SJCRH30 (cell line): ENCODE measurements around the gene HS6ST1. TPM values are rescaled to one million over a fixed set of nuclear protein-coding genes. Genes with fewer than 3 reads are reported as not detected.

ENCODE experiments used
- DNase-seq, 2 experiments: peaks; one replicate each; pipeline ENCODE4 v3.0.0-alpha.2; 2015 to 2020
- H3K27ac ChIP-seq: fragments of 250-450 bp; sonication (Bioruptor Pico); 2 replicates; pipeline ENCODE4 v1.5.1; 2020; ENCODE audit warnings: mild to moderate bottlenecking, moderate library complexity
- H3K27me3 ChIP-seq: fragments of 250-450 bp; sonication (Bioruptor Pico); 2 replicates; pipeline ENCODE4 v1.5.1; 2020; ENCODE audit warnings: mild to moderate bottlenecking, moderate library complexity
- H3K36me3 ChIP-seq: fragments of 250-450 bp; sonication (Bioruptor Pico); 2 replicates; pipeline ENCODE4 v1.5.1; 2020; ENCODE audit warnings: mild to moderate bottlenecking, moderate library complexity
- H3K4me1 ChIP-seq: fragments of 250-450 bp; sonication (Bioruptor Pico); 2 replicates; pipeline ENCODE4 v1.5.1; 2020; ENCODE audit warnings: mild to moderate bottlenecking, moderate library complexity
- H3K4me3 ChIP-seq: fragments of 250-450 bp; sonication (Bioruptor Pico); 2 replicates; pipeline ENCODE4 v1.5.1; 2020; ENCODE audit warnings: mild to moderate bottlenecking, moderate library complexity
- H3K9me3 ChIP-seq: fragments of 250-450 bp; sonication (Bioruptor Pico); replicated peaks from 2 replicates; pipeline ENCODE4 v1.5.1; 2020; ENCODE audit warnings: mild to moderate bottlenecking, moderate library complexity
- total RNA-seq: library from RNA; depleted of rRNA; stranded (reverse); fragments of >200 nt; shearing (Covaris generic); gene quantifications from 2 replicates; pipeline ENCODE4 v1.2.3, GENCODE V29; 2014

Gene HS6ST1
- total RNA-seq, 1 experiment from 2014 or later: 18.8 TPM

- no peak overlapping the region for H3K27ac ChIP-seq
- H3K36me3 ChIP-seq: no peaks in the 10 kb centered on the region
- H3K9me3 ChIP-seq: no peaks in the 10 kb centered on the region
- no peak for DNase-seq
- no peaks in the 10 kb centered on the region for H3K27me3 ChIP-seq
- H3K4me3 ChIP-seq: no peak overlapping the region
- peaks cover 23% of the 10 kb centered on the region for H3K4me1 ChIP-seq
Observed at GRCh38 chr2:128312411-128312810, 6.3 kb downstream of the HS6ST1 start.

- peak in 1 of 2 experiments; percentile 2 for DNase-seq
- no peak overlapping the region for H3K27ac ChIP-seq
- H3K27me3 ChIP-seq: no peaks in the 10 kb centered on the region
- H3K9me3 ChIP-seq: no peaks in the 10 kb centered on the region
- H3K4me1 ChIP-seq: peaks cover 29% of the 10 kb centered on the region
- H3K36me3 ChIP-seq: no peaks in the 10 kb centered on the region
- no peak overlapping the region for H3K4me3 ChIP-seq
Observed at GRCh38 chr2:128311755-128312341, 6.8 kb downstream of the HS6ST1 start.

- peaks cover 32% of the 10 kb centered on the region for H3K4me1 ChIP-seq
- H3K36me3 ChIP-seq: no peaks in the 10 kb centered on the region
- DNase-seq: no peak
- no peak overlapping the region for H3K4me3 ChIP-seq
- no peaks in the 10 kb centered on the region for H3K27me3 ChIP-seq
- no peak overlapping the region for H3K27ac ChIP-seq
- no peaks in the 10 kb centered on the region for H3K9me3 ChIP-seq
Observed at GRCh38 chr2:128311216-128311754, 7.4 kb downstream of the HS6ST1 start.

GRCh38 chr2:128310761-128311160, 7.9 kb downstream of the HS6ST1 start:
- Histone ChIP-seq H3K27ac (no peak overlapping the region), H3K27me3 (no peaks in the 10 kb centered on the region), H3K4me3 (no peak overlapping the region), H3K4me1 (peaks cover 35% of the 10 kb centered on the region), H3K36me3 (no peaks in the 10 kb centered on the region), H3K9me3 (no peaks in the 10 kb centered on the region)
- DNase-seq: peak in 1 of 2 experiments; percentile 5

GRCh38 chr2:128310094-128310716, 8.5 kb downstream of the HS6ST1 start:
- Histone ChIP-seq H3K4me1 (peaks cover 40% of the 10 kb centered on the region), H3K27me3 (no peaks in the 10 kb centered on the region), H3K9me3 (no peaks in the 10 kb centered on the region), H3K27ac (peak overlapping the region; percentile 88), H3K36me3 (no peaks in the 10 kb centered on the region), H3K4me3 (no peak overlapping the region)
- peak; percentile 17 to 45 for DNase-seq

GRCh38 chr2:128309280-128310093, 9.2 kb downstream of the HS6ST1 start:
- DNase-seq: peak; percentile 95
- Histone ChIP-seq H3K27ac (peak overlapping the region; percentile 88), H3K36me3 (no peaks in the 10 kb centered on the region), H3K27me3 (no peaks in the 10 kb centered on the region), H3K4me3 (no peak overlapping the region), H3K9me3 (no peaks in the 10 kb centered on the region), H3K4me1 (peaks cover 47% of the 10 kb centered on the region)

GRCh38 chr2:128308889-128309279, 9.8 kb downstream of the HS6ST1 start:
- Histone ChIP-seq H3K27ac (peak overlapping the region; percentile 88), H3K4me1 (peaks cover 49% of the 10 kb centered on the region), H3K36me3 (no peaks in the 10 kb centered on the region), H3K4me3 (no peak overlapping the region), H3K9me3 (no peaks in the 10 kb centered on the region), H3K27me3 (no peaks in the 10 kb centered on the region)
- DNase-seq: no peak

GRCh38 chr2:128308284-128308731, 10.4 kb downstream of the HS6ST1 start:
- no peaks in the 10 kb centered on the region for H3K27me3 ChIP-seq
- H3K9me3 ChIP-seq: no peaks in the 10 kb centered on the region
- peaks cover 49% of the 10 kb centered on the region for H3K4me1 ChIP-seq
- H3K36me3 ChIP-seq: no peaks in the 10 kb centered on the region
- H3K4me3 ChIP-seq: no peak overlapping the region
- no peak overlapping the region for H3K27ac ChIP-seq
- DNase-seq: peak in 1 of 2 experiments; percentile 1

GRCh38 chr2:128307595-128307994, 11.1 kb downstream of the HS6ST1 start:
- Histone ChIP-seq H3K27ac (no peak overlapping the region), H3K36me3 (no peaks in the 10 kb centered on the region), H3K4me3 (no peak overlapping the region), H3K27me3 (no peaks in the 10 kb centered on the region), H3K4me1 (peaks cover 49% of the 10 kb centered on the region), H3K9me3 (no peaks in the 10 kb centered on the region)
- DNase-seq: no peak

GRCh38 chr2:128306931-128307460, 11.7 kb downstream of the HS6ST1 start:
- no peaks in the 10 kb centered on the region for H3K9me3 ChIP-seq
- H3K4me1 ChIP-seq: peaks cover 49% of the 10 kb centered on the region
- no peak for DNase-seq
- H3K36me3 ChIP-seq: no peaks in the 10 kb centered on the region
- no peak overlapping the region for H3K27ac ChIP-seq
- no peak overlapping the region for H3K4me3 ChIP-seq
- H3K27me3 ChIP-seq: no peaks in the 10 kb centered on the region

- no peaks in the 10 kb centered on the region for H3K27me3 ChIP-seq
- peak; percentile 92 to 93 for DNase-seq
- peak overlapping the region; percentile 3; the same call in 1 of the 2 replicates for H3K4me3 ChIP-seq
- H3K9me3 ChIP-seq: no peaks in the 10 kb centered on the region
- no peaks in the 10 kb centered on the region for H3K36me3 ChIP-seq
- peaks cover 52% of the 10 kb centered on the region for H3K4me1 ChIP-seq
- peak overlapping the region; percentile 64 for H3K27ac ChIP-seq
Observed at GRCh38 chr2:128306081-128306930, 12.4 kb downstream of the HS6ST1 start.

GRCh38 chr2:128305555-128306080, 13.1 kb downstream of the HS6ST1 start:
- no peaks in the 10 kb centered on the region for H3K9me3 ChIP-seq
- peak overlapping the region; percentile 64 for H3K27ac ChIP-seq
- H3K27me3 ChIP-seq: no peaks in the 10 kb centered on the region
- peaks cover 59% of the 10 kb centered on the region for H3K4me1 ChIP-seq
- H3K36me3 ChIP-seq: no peaks in the 10 kb centered on the region
- DNase-seq: peak; percentile 70 to 78
- H3K4me3 ChIP-seq: peak overlapping the region; percentile 3; the same call in 1 of the 2 replicates

- no peak overlapping the region; the same call in 1 of the 2 replicates for H3K4me3 ChIP-seq
- H3K4me1 ChIP-seq: peaks cover 59% of the 10 kb centered on the region
- H3K36me3 ChIP-seq: no peaks in the 10 kb centered on the region
- H3K27ac ChIP-seq: peak overlapping the region; percentile 64
- H3K9me3 ChIP-seq: no peaks in the 10 kb centered on the region
- H3K27me3 ChIP-seq: no peaks in the 10 kb centered on the region
- peak; percentile 86 to 89 for DNase-seq
Observed at GRCh38 chr2:128304715-128305554, 13.7 kb downstream of the HS6ST1 start.
